GM04504 (cell line): ENCODE measurements around the gene METRN.

Source experiments
- DNase-seq: peaks from one replicate; pipeline ENCODE4 v3.0.0-alpha.2; 2012; ENCODE audit warnings: low read depth

The METRN gene

GRCh38 chr16:714558-715476 lies at the start of gene METRN:
TSS of gene METRN (plus strand) at chr16:715118. CDS start at chr16:715290, 172 bp downstream.
- DNase-seq: peak; percentile 78

- no peak for DNase-seq
Observed at GRCh38 chr16:666572-666971, 48.3 kb upstream of the METRN start.

GRCh38 chr16:667113-667779 lies 47.7 kb upstream of the METRN start:
- no peak for DNase-seq

- peak; percentile 81 for DNase-seq
Observed at GRCh38 chr16:667780-668518, 47.0 kb upstream of the METRN start, which contains the start of gene RHOT2. TSS of gene RHOT2 (plus strand) at chr16:668132. CDS start at chr16:668200, 68 bp downstream.

GRCh38 chr16:668519-669171 lies 46.3 kb upstream of the METRN start:
- DNase-seq: no peak

GRCh38 chr16:669666-670065 lies 45.3 kb upstream of the METRN start:
- no peak for DNase-seq

GRCh38 chr16:670485-671352 lies 44.2 kb upstream of the METRN start:
- no peak for DNase-seq

- DNase-seq: no peak
Observed at GRCh38 chr16:671353-672131, 43.4 kb upstream of the METRN start.

GRCh38 chr16:672371-672770 lies 42.5 kb upstream of the METRN start:
- DNase-seq: no peak

- DNase-seq: no peak
Observed at GRCh38 chr16:672851-673250, 42.1 kb upstream of the METRN start.

- DNase-seq: no peak
Observed at GRCh38 chr16:673399-673991, 41.4 kb upstream of the METRN start.

- DNase-seq: no peak
Observed at GRCh38 chr16:674214-674881, 40.6 kb upstream of the METRN start.

GRCh38 chr16:674968-675883 lies 39.7 kb upstream of the METRN start, which contains the start of gene RHBDL1:
TSS of gene RHBDL1 (plus strand) at chr16:675671. CDS start at chr16:675791, 120 bp downstream.
- DNase-seq: no peak

GRCh38 chr16:675884-676564 lies 38.9 kb upstream of the METRN start:
- DNase-seq: no peak

GRCh38 chr16:676565-676902 lies 38.4 kb upstream of the METRN start:
- DNase-seq: no peak

- no peak for DNase-seq
Observed at GRCh38 chr16:676913-677312, 38.0 kb upstream of the METRN start.
